ENCODE data around the gene DNAH2. TPM values are rescaled to one million over a fixed set of nuclear protein-coding genes. Genes with fewer than 3 reads are reported as not detected.

Gene DNAH2
- total RNA-seq, 1 experiment from 2014 or later = 0.26 TPM

DNA sequence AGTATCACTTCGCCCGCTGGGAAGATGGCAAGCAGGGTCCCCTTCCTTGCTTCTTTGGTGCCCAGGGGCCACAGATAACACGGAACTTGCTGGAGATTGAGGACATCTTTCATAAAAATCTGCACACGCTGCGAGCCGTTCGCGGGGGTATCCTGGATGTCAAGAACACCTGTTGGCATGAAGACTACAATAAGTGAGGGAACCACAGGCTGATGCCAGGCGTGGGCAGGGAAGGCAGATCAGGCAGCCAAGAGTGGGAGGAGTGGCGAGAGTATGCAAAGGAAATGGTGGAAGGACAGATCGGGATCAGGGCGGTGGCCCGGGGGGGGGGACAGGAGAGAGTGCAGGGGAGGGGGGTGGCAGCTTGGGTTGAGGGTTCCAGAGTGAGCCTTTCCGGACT is 22.2 kb downstream of the DNAH2 start:
- peaks cover 78% of the 10 kb centered on the region for H3K27me3 Mint-ChIP-seq (ENCODE audit: unreplicated experiment)
- no peaks in the 10 kb centered on the region for H3K9me3 Mint-ChIP-seq (ENCODE audit: low read depth, unreplicated experiment)
- no TSS peak for BruUV-seq (replicated peaks)
- CTCF ChIA-PET = no interaction called here
- intact Hi-C loops (cut with micrococcal nuclease; ENCODE audit: unreplicated experiment) = loop anchor here (5.0 to 10.0 kb wide), 4 partner anchors 115 to 303 kb away; partner anchors contain the start of genes CYB5D1, NAA38 and TMEM88
- DNase-seq = no peak
- H3K27ac Mint-ChIP-seq (ENCODE audit: unreplicated experiment) = no peak overlapping the region
- no peaks in the 10 kb centered on the region for H3K4me1 Mint-ChIP-seq (ENCODE audit: low read depth, unreplicated experiment)
- TF ChIP-seq, protein P1, sequence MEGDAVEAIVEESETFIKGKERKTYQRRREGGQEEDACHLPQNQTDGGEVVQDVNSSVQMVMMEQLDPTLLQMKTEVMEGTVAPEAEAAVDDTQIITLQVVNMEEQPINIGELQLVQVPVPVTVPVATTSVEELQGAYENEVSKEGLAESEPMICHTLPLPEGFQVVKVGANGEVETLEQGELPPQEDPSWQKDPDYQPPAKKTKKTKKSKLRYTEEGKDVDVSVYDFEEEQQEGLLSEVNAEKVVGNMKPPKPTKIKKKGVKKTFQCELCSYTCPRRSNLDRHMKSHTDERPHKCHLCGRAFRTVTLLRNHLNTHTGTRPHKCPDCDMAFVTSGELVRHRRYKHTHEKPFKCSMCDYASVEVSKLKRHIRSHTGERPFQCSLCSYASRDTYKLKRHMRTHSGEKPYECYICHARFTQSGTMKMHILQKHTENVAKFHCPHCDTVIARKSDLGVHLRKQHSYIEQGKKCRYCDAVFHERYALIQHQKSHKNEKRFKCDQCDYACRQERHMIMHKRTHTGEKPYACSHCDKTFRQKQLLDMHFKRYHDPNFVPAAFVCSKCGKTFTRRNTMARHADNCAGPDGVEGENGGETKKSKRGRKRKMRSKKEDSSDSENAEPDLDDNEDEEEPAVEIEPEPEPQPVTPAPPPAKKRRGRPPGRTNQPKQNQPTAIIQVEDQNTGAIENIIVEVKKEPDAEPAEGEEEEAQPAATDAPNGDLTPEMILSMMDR (IDR thresholded peaks at IDR 0.05; ENCODE audit: unreplicated experiment) = no peak
- H3K4me3 Mint-ChIP-seq (ENCODE audit: low read depth, unreplicated experiment) = no peak overlapping the region
- H3K36me3 Mint-ChIP-seq (ENCODE audit: insufficient read depth, unreplicated experiment) = no peaks in the 10 kb centered on the region

DNA sequence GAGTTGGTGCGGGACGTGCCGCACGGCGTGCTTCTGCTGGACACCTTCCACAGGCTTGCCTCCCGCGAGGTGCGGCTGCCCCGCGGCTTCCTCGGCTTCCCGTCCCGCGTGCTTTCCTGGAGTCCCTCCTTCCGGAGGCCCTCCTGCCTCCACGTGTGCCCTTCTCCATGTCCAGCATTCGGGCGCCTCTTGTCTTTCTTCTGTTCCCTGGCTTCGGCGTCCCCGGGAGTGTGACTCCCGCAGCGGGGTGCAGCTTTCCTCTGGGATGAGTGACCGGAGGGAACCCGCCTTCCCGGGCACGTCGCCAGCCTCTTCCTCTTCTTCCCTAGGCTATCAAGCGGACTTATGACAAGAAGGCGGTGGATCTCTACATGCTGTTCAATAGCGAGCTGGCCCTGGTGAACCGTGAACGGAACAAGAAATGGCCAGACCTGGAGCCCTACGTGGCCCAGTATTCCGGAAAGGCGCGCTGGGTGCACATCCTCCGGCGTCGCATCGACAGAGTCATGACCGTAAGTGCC is 23.0 kb downstream of the DNAH2 start:
- CTCF ChIA-PET = no interaction called here
- TF ChIP-seq, protein P1 (IDR thresholded peaks at IDR 0.05; ENCODE audit: unreplicated experiment) = no peak
- DNase-seq = no peak
- Mint-ChIP-seq H3K27me3 (ENCODE audit: unreplicated experiment) (peaks cover 73% of the 10 kb centered on the region), H3K4me3 (ENCODE audit: low read depth, unreplicated experiment) (no peak overlapping the region), H3K4me1 (ENCODE audit: low read depth, unreplicated experiment) (no peaks in the 10 kb centered on the region), H3K36me3 (ENCODE audit: insufficient read depth, unreplicated experiment) (no peaks in the 10 kb centered on the region), H3K9me3 (ENCODE audit: low read depth, unreplicated experiment) (no peaks in the 10 kb centered on the region), H3K27ac (ENCODE audit: unreplicated experiment) (no peak overlapping the region)
- intact Hi-C loops (cut with micrococcal nuclease; ENCODE audit: unreplicated experiment) = loop anchor here (5.0 to 10.0 kb wide), 4 partner anchors 114 to 302 kb away; partner anchors contain the start of genes CYB5D1, NAA38 and TMEM88
- no TSS peak for BruUV-seq (replicated peaks)

DNA sequence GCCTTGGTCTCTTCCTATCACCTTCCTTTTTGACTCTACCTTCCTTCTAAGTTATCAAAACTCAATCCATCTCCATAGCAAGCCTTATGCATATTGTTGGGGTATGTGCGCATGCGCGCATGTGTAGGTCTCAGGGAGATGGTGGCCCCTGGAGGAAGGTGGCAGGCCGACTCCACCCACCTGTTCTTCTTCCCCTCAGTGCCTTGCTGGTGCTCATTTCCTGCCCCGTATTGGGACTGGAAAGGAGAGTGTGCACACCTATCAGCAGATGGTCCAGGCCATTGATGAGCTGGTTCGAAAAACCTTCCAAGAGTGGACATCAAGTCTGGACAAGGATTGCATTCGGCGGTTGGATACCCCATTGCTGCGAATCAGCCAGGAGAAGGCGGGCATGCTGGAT is 25.2 kb downstream of the DNAH2 start:
- CTCF ChIA-PET = interaction anchor here (2.5 kb wide), 1 partner anchor 39 kb away, joined by 27 read pairs; no protein-coding TSS in a partner anchor
- Mint-ChIP-seq H3K27me3 (ENCODE audit: unreplicated experiment) (peaks cover 51% of the 10 kb centered on the region), H3K4me1 (ENCODE audit: low read depth, unreplicated experiment) (no peaks in the 10 kb centered on the region), H3K36me3 (ENCODE audit: insufficient read depth, unreplicated experiment) (no peaks in the 10 kb centered on the region), H3K27ac (ENCODE audit: unreplicated experiment) (no peak overlapping the region), H3K9me3 (ENCODE audit: low read depth, unreplicated experiment) (no peaks in the 10 kb centered on the region), H3K4me3 (ENCODE audit: low read depth, unreplicated experiment) (no peak overlapping the region)
- BruUV-seq (replicated peaks) = no TSS peak
- intact Hi-C loops (cut with micrococcal nuclease; ENCODE audit: unreplicated experiment) = loop anchor here (2.0 to 10.0 kb wide), 5 partner anchors 40 to 300 kb away; partner anchors contain the start of genes CYB5D1, NAA38 and TMEM88
- no peak for DNase-seq
- TF ChIP-seq, protein P1 (IDR thresholded peaks at IDR 0.05; ENCODE audit: unreplicated experiment) = no peak

DNA sequence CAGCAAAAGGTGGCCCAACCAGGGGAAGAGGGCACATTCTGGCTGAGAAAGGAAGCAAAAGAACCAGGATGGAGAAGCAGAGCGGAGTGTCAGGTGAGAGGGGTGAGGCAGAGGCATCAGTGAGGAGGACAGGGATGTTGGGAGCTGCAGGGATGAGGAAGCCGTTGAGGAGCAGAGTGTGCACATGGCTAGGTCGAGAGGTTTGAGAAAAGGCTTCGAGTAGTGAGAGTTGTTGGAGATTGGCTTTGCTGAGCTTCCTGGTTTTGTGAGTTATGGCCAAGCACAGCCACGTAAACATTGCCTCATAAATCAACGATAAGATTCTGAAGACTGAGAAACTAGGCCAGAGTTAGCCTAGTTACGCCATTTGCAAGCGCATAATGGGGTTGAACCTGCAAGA is 26.9 kb downstream of the DNAH2 start:
- TF ChIP-seq, protein P1 (IDR thresholded peaks at IDR 0.05; ENCODE audit: unreplicated experiment) = no peak
- H3K27ac Mint-ChIP-seq (ENCODE audit: unreplicated experiment) = no peak overlapping the region
- H3K36me3 Mint-ChIP-seq (ENCODE audit: insufficient read depth, unreplicated experiment) = no peaks in the 10 kb centered on the region
- H3K9me3 Mint-ChIP-seq (ENCODE audit: low read depth, unreplicated experiment) = no peaks in the 10 kb centered on the region
- DNase-seq = no peak
- no peaks in the 10 kb centered on the region for H3K4me1 Mint-ChIP-seq (ENCODE audit: low read depth, unreplicated experiment)
- H3K4me3 Mint-ChIP-seq (ENCODE audit: low read depth, unreplicated experiment) = no peak overlapping the region
- BruUV-seq (replicated peaks) = no TSS peak
- intact Hi-C loops (cut with micrococcal nuclease; ENCODE audit: unreplicated experiment) = loop anchor here (5.0 to 10.0 kb wide), 4 partner anchors 110 to 298 kb away; partner anchors contain the start of genes CYB5D1, NAA38 and TMEM88
- peaks cover 34% of the 10 kb centered on the region for H3K27me3 Mint-ChIP-seq (ENCODE audit: unreplicated experiment)
- CTCF ChIA-PET = interaction anchor here (1.0 to 2.5 kb wide), 4 partner anchors 37 to 246 kb away, joined by 4 to 27 read pairs (median 4); partner anchors contain the start of gene NAA38
